Esophagus squamous epithelium (tissue), 4 donors: ENCODE measurements around the gene FBH1.

Experiments
- POLR2A ChIP-seq, 4 donors: fragments of 450-650 bp; IDR thresholded peaks; one replicate each; pipeline ENCODE4 v1.6.1; 2017; ENCODE audit warnings: antibody characterized with exemption in 4 of 4, mild to moderate bottlenecking in 4 of 4, moderate library complexity in 3 of 4
- TF ChIP-seq, protein P1 (sequence below), 6 experiments: fragments of 450-650 bp in 4 of 6; fragments of 200-600 bp in 2 of 6; sonication (generic) in 2 of 6; IDR thresholded peaks; one replicate each; pipeline ENCODE4 v1.5.1; 2016 to 2019; ENCODE audit warnings: antibody characterized with exemption in 6 of 6, mild to moderate bottlenecking in 4 of 6, moderate library complexity in 4 of 6

DNA sequence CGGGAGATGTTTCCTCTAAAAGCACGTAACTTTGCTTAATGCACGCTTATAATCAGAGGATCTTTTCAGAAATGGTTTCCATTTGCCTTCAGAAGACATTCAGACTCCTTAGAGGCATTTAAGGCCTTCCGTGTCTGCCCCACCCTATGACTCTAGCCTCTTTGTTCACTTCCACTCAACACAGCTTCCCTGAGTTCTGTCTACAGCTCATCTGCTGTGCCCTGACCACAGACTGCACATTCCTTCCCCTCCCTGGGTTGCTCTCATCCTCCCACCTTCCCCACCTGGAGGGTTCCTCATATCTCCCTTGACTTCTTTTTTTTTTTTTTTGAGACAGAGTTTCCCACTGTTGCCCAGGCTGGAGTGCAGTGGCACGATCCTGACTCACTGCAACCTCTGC lies 16.6 kb downstream of the FBH1 start:
- TF ChIP-seq, protein P1, sequence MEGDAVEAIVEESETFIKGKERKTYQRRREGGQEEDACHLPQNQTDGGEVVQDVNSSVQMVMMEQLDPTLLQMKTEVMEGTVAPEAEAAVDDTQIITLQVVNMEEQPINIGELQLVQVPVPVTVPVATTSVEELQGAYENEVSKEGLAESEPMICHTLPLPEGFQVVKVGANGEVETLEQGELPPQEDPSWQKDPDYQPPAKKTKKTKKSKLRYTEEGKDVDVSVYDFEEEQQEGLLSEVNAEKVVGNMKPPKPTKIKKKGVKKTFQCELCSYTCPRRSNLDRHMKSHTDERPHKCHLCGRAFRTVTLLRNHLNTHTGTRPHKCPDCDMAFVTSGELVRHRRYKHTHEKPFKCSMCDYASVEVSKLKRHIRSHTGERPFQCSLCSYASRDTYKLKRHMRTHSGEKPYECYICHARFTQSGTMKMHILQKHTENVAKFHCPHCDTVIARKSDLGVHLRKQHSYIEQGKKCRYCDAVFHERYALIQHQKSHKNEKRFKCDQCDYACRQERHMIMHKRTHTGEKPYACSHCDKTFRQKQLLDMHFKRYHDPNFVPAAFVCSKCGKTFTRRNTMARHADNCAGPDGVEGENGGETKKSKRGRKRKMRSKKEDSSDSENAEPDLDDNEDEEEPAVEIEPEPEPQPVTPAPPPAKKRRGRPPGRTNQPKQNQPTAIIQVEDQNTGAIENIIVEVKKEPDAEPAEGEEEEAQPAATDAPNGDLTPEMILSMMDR (IDR thresholded peaks at IDR 0.05) = no peak
- no peak for TF ChIP-seq POLR2A (IDR thresholded peaks at IDR 0.05)
